H1 (cell line): ENCODE data around the gene CCR1. TPM values are rescaled to one million over a fixed set of nuclear protein-coding genes. Genes with fewer than 3 reads are reported as not detected.

Experiments
- CTCF ChIA-PET: fragments of 300-600 bp; sonication (Branson Sonifier 250); formaldehyde crosslinking; loops from one replicate; lab custom pipeline; 2021; ENCODE audit not compliant: partially characterized antibody; lab: Charles Lee
- POLR2A ChIA-PET: fragments of 300-600 bp; sonication (Branson Sonifier 250); formaldehyde crosslinking; loops from one replicate; lab custom pipeline; 2021; ENCODE audit warnings: inconsistent platforms; ENCODE audit not compliant: partially characterized antibody; lab: Charles Lee
- DNase-seq, 2 experiments: peaks; one replicate each; pipeline versions ENCODE4 v3.0.0 to v3.0.0-alpha.2; 2010 to 2022; ENCODE audit warnings: low spot score in 2 of 2, low read depth in 1 of 2, mixed read lengths in 1 of 2
- FAIRE-seq: peaks from 2 replicates; lab custom pipeline; 2011; peaks lifted over from hg19 to GRCh38; lab: Jason Lieb, UNC
- H2AFZ ChIP-seq: 2 replicates; pipeline ENCODE4 v1.8.1; 2012; ENCODE audit warnings: low read length, inconsistent platforms
- H2AK5ac ChIP-seq: 2 replicates; pipeline ENCODE4 v1.6.1; 2013; ENCODE audit warnings: low read depth, low read length
- H2BK120ac ChIP-seq: replicated peaks from 2 replicates; pipeline ENCODE3; 2013; ENCODE audit warnings: low read depth, low read length, inconsistent platforms
- H2BK12ac ChIP-seq: 2 replicates; pipeline ENCODE4 v1.6.1; 2013; ENCODE audit warnings: low read depth, low read length
- H2BK15ac ChIP-seq: 2 replicates; pipeline ENCODE4 v1.6.1; 2013; ENCODE audit warnings: low read length
- H2BK20ac ChIP-seq: 2 replicates; pipeline ENCODE4 v1.6.1; 2013; ENCODE audit warnings: low read length
- H2BK5ac ChIP-seq: 2 replicates; pipeline ENCODE4 v1.6.1; 2013; ENCODE audit warnings: low read depth, low read length
- H3K14ac ChIP-seq: 2 replicates; pipeline ENCODE4 v1.6.1; 2013; ENCODE audit warnings: inconsistent platforms; ENCODE audit not compliant: insufficient read length
- H3K18ac ChIP-seq: 2 replicates; pipeline ENCODE4 v1.6.1; 2013; ENCODE audit warnings: low read length; ENCODE audit errors: extremely low read depth
- H3K23ac ChIP-seq: 2 replicates; pipeline ENCODE4 v1.6.1; 2013; ENCODE audit warnings: inconsistent platforms; ENCODE audit not compliant: insufficient read length
- H3K23me2 ChIP-seq: 2 replicates; pipeline ENCODE4 v1.6.1; 2013; ENCODE audit warnings: low read depth, low read length
- H3K27ac ChIP-seq: 2 replicates; pipeline ENCODE4 v1.6.1; 2011; ENCODE audit warnings: low read depth, low read length, inconsistent platforms
- H3K27me3 ChIP-seq, 4 experiments: replicated peaks in 1 of 4; 1 replicate in 1 of 4; 2 replicates in 3 of 4; pipeline versions ENCODE4 v1.6.1 to v1.8.1; 2011 to 2013; ENCODE audit warnings: low read length in 3 of 4, mild to moderate bottlenecking in 3 of 4, inconsistent platforms in 2 of 4, mixed read lengths in 2 of 4, moderate library complexity in 1 of 4; ENCODE audit not compliant: control insufficient read depth in 3 of 4, insufficient read depth in 3 of 4; ENCODE audit errors: extremely low read depth in 1 of 4
- H3K36me3 ChIP-seq, 4 experiments: 2 replicates each; pipeline versions ENCODE4 v1.6.1 to v1.8.1; 2011 to 2013; ENCODE audit warnings: mild to moderate bottlenecking in 4 of 4, low read length in 3 of 4, moderate library complexity in 2 of 4, control low read depth in 1 of 4, inconsistent platforms in 1 of 4; ENCODE audit not compliant: insufficient read depth in 4 of 4, control insufficient read depth in 2 of 4
- H3K4ac ChIP-seq: replicated peaks from 2 replicates; pipeline ENCODE3; 2013; ENCODE audit warnings: low read length, low read depth, mixed read lengths, inconsistent platforms; ENCODE audit not compliant: insufficient read length
- H3K4me1 ChIP-seq, 4 experiments: replicated peaks in 1 of 4; 1 replicate in 1 of 4; 2 replicates in 3 of 4; pipeline versions ENCODE4 v1.6.1 to v1.8.1; 2011 to 2013; ENCODE audit warnings: low read length in 3 of 4, inconsistent platforms in 2 of 4, mixed read lengths in 1 of 4; ENCODE audit not compliant: insufficient read depth in 4 of 4, control insufficient read depth in 3 of 4
- H3K4me2 ChIP-seq, 2 experiments: 2 replicates each; pipeline versions ENCODE4 v1.6.1 to v1.8.1; 2011 to 2013; ENCODE audit warnings: low read depth in 2 of 2, low read length in 2 of 2, control low read depth in 1 of 2, inconsistent platforms in 1 of 2, mild to moderate bottlenecking in 1 of 2; ENCODE audit not compliant: insufficient read depth in 1 of 2
- H3K4me3 ChIP-seq, 4 experiments: fragments of 200-600, 300-600 bp in 1 of 4; sonication (generic), shearing (Covaris generic), sonication (Bioruptor Twin) in 1 of 4; 2 replicates each; pipeline versions ENCODE4 v1.5.1 to v1.8.1; 2011 to 2016; ENCODE audit warnings: low read length in 4 of 4, low read depth in 3 of 4, control low read depth in 2 of 4, inconsistent platforms in 2 of 4, mild to moderate bottlenecking in 2 of 4, mixed read lengths in 1 of 4, moderate library complexity in 1 of 4; ENCODE audit not compliant: insufficient read depth in 2 of 4; ENCODE audit errors: extremely low read depth in 1 of 4
- H3K56ac ChIP-seq: replicated peaks from 2 replicates; pipeline ENCODE3; 2013; ENCODE audit warnings: low read depth, mild to moderate bottlenecking, mixed read lengths, low read length, inconsistent platforms; ENCODE audit not compliant: insufficient read length
- H3K79me1 ChIP-seq: 2 replicates; pipeline ENCODE4 v1.6.1; 2013; ENCODE audit warnings: low read depth, low read length, control low read depth
- H3K79me2 ChIP-seq, 2 experiments: 2 replicates each; pipeline versions ENCODE4 v1.6.1 to v1.8.1; 2012 to 2013; ENCODE audit warnings: low read length in 2 of 2, mild to moderate bottlenecking in 2 of 2, inconsistent platforms in 1 of 2; ENCODE audit not compliant: insufficient read depth in 2 of 2, control insufficient read depth in 1 of 2
- H3K9ac ChIP-seq, 4 experiments: replicated peaks in 1 of 4; 1 replicate in 1 of 4; 2 replicates in 3 of 4; pipeline versions ENCODE4 v1.6.1 to v1.8.1; 2011 to 2013; ENCODE audit warnings: low read depth in 3 of 4, low read length in 3 of 4, control low read depth in 2 of 4, mild to moderate bottlenecking in 2 of 4, moderate library complexity in 2 of 4, inconsistent platforms in 1 of 4; ENCODE audit errors: extremely low read depth in 1 of 4
- H3K9me3 ChIP-seq, 2 experiments: 2 replicates each; pipeline versions ENCODE4 v1.6.1 to v1.8.1; 2012 to 2013; ENCODE audit warnings: mild to moderate bottlenecking in 2 of 2, moderate library complexity in 2 of 2, control low read depth in 1 of 2, inconsistent platforms in 1 of 2, low read depth in 1 of 2, low read length in 1 of 2, mixed read lengths in 1 of 2; ENCODE audit not compliant: insufficient read depth in 2 of 2
- H4K20me1 ChIP-seq, 2 experiments: replicated peaks in 1 of 2; 2 replicates each; pipeline versions ENCODE3 to v1.8.1; 2011 to 2013; ENCODE audit warnings: inconsistent platforms in 2 of 2, low read length in 2 of 2, mild to moderate bottlenecking in 1 of 2; ENCODE audit not compliant: insufficient read depth in 2 of 2, control insufficient read depth in 1 of 2
- H4K5ac ChIP-seq: 2 replicates; pipeline ENCODE4 v1.6.1; 2013; ENCODE audit warnings: low read length, low read depth, mixed read lengths, inconsistent platforms; ENCODE audit not compliant: insufficient read length
- H4K8ac ChIP-seq: 2 replicates; pipeline ENCODE4 v1.8.0; 2013; ENCODE audit warnings: mild to moderate bottlenecking, moderate library complexity, low read length, inconsistent platforms; ENCODE audit not compliant: insufficient read depth; ENCODE audit errors: extremely low read depth
- H4K91ac ChIP-seq: replicated peaks from 2 replicates; pipeline ENCODE3; 2013; ENCODE audit warnings: low read length, mixed read lengths, inconsistent platforms; ENCODE audit not compliant: insufficient read length
- ATF2 ChIP-seq: IDR thresholded peaks from 2 replicates; pipeline ENCODE4 v1.6.1; 2012; ENCODE audit warnings: low read length, inconsistent platforms
- CHD1 ChIP-seq: IDR thresholded peaks from 2 replicates; pipeline ENCODE4 v1.6.1; 2012; ENCODE audit warnings: low read depth, low read length, improper control_type of control experiment
- FOSL1 ChIP-seq: IDR thresholded peaks from 2 replicates; pipeline ENCODE4 v1.6.1; 2011; ENCODE audit warnings: mild to moderate bottlenecking, low read depth, low read length, moderate library complexity; ENCODE audit not compliant: insufficient read depth
- KDM4A ChIP-seq: IDR thresholded peaks from one replicate; pipeline ENCODE4 v1.7.1; 2012; ENCODE audit warnings: low read depth, mild to moderate bottlenecking, moderate library complexity, low read length, inconsistent platforms; ENCODE audit not compliant: severe bottlenecking
- RAD21 ChIP-seq, 2 experiments: IDR thresholded peaks in 1 of 2; conservative IDR thresholded peaks in 1 of 2; 2 replicates each; pipeline ENCODE4 v1.6.1; 2011; ENCODE audit warnings: low read depth in 2 of 2, low read length in 2 of 2, improper control_type of control experiment in 1 of 2, inconsistent platforms in 1 of 2, mild to moderate bottlenecking in 1 of 2, moderate library complexity in 1 of 2
- SIRT6 ChIP-seq: IDR thresholded peaks from one replicate; pipeline ENCODE4 v1.7.1; 2012; ENCODE audit warnings: low read length, inconsistent platforms
- TBP ChIP-seq: IDR thresholded peaks from 2 replicates; pipeline ENCODE4 v1.6.1; 2011; ENCODE audit warnings: low read depth, low read length, improper control_type of control experiment
- ZNF274 ChIP-seq: IDR thresholded peaks from 2 replicates; pipeline ENCODE4 v1.7.0; 2012; ENCODE audit warnings: low read length, borderline replicate concordance; ENCODE audit errors: extremely low read depth
- WGBS, 2 experiments: shearing (Covaris generic) in 1 of 2; methylation state at CpG; one replicate each; pipeline versions ENCODE4 v1.1.6 to v1.1.7; 2013 to 2015; ENCODE audit warnings: low lambda C conversion rate in 2 of 2, mixed read lengths in 2 of 2, inconsistent platforms in 1 of 2, low coverage in 1 of 2, missing lambda C conversion rate in 1 of 2; ENCODE audit not compliant: insufficient replicate concordance in 2 of 2, insufficient coverage in 1 of 2, insufficient read length in 1 of 2; ENCODE audit errors: extremely low coverage in 1 of 2, missing lambda C conversion rate in 1 of 2; 5-methylcytosine and 5-hydroxymethylcytosine counted together
- polyA plus RNA-seq, 7 experiments: library from polyadenylated mRNA; depleted of rRNA in 3 of 7; stranded (reverse) in 5 of 7; unstranded in 2 of 7; fragments of >200 nt in 5 of 7; fragments of 200-250 nt in 2 of 7; gene quantifications; 1 replicate in 5 of 7; 2 replicates in 1 of 7; 4 replicates in 1 of 7; pipeline versions ENCODE4 v1.2.1 to v1.2.3, GENCODE V29; 2011 to 2013; ENCODE audit warnings: missing spikeins in 2 of 7, mixed read lengths in 2 of 7
- total RNA-seq: library from RNA; stranded (reverse); fragmentation: NEBNext Ultra II Directional; extraction: Animal tissue kit (Norgen Biotek cat#: 25700); gene quantifications from 2 replicates; pipeline ENCODE4 v1.2.1, GENCODE V29; 2021

Gene CCR1
- total and polyA plus RNA-seq, 2 of the 8 experiments (the other 6 are each of a cell fraction or from before 2014, with no cell fraction given) = not detected

- H3K9ac ChIP-seq = no peak overlapping the region
- H3K23ac ChIP-seq = no peak overlapping the region
- no peaks in the 10 kb centered on the region for H3K9me3 ChIP-seq
- no peak for DNase-seq
- ChIA-PET POLR2A (no interaction called here), CTCF (interaction anchor here (0.6 to 6.6 kb wide), 8 partner anchors 9 to 306 kb away, joined by 3 to 34 read pairs (median 4); no protein-coding TSS in a partner anchor)
- TF ChIP-seq SIRT6 (no peak), KDM4A (no peak), ATF2 (no peak), FOSL1 (no peak), ZNF274 (no peak), TBP (no peak), RAD21 (IDR thresholded peaks at IDR 0.05 in 1 of 2, conservative IDR thresholded peaks at IDR 0.05 in 1 of 2; ENCODE audit: low read depth in 2 of 2, low read length in 2 of 2) (no peak), CHD1 (no peak)
- no peaks in the 10 kb centered on the region for H3K79me2 ChIP-seq
- H4K8ac ChIP-seq = no peak overlapping the region
- no peak overlapping the region for H2BK12ac ChIP-seq
- H2BK5ac ChIP-seq = no peak overlapping the region
- H3K27me3 ChIP-seq = no peaks in the 10 kb centered on the region
- H4K20me1 ChIP-seq = no peaks in the 10 kb centered on the region
- H3K4me2 ChIP-seq = no peak overlapping the region
- H3K4me1 ChIP-seq = peaks cover 0 to 4% (median 0%) of the 10 kb centered on the region in 4 experiments; a peak in 2 of 7 replicates
- H2AK5ac ChIP-seq = no peak overlapping the region
- no peak overlapping the region for H3K56ac ChIP-seq
- H3K27ac ChIP-seq = no peak overlapping the region
- FAIRE-seq = no peak
- H2BK20ac ChIP-seq = no peak overlapping the region
- H2BK120ac ChIP-seq = no peak overlapping the region
- no peak overlapping the region for H3K18ac ChIP-seq
- no peak overlapping the region for H4K91ac ChIP-seq
- H3K23me2 ChIP-seq = no peaks in the 10 kb centered on the region
- no peak overlapping the region for H2BK15ac ChIP-seq
- H4K5ac ChIP-seq = no peak overlapping the region
- H3K4ac ChIP-seq = no peak overlapping the region
- H3K79me1 ChIP-seq = no peaks in the 10 kb centered on the region
- no peaks in the 10 kb centered on the region for H3K36me3 ChIP-seq
- H3K4me3 ChIP-seq = no peak overlapping the region
- WGBS, 2 experiments = 82% methylated on average over 3 of the region's 3 CpGs; no CpG with 5 or more reads in 1 of the 2 experiments
- no peak overlapping the region for H2AFZ ChIP-seq
- H3K14ac ChIP-seq = no peak overlapping the region
These were observed 1.8 kb upstream of the CCR1 start for GRCh38 chr3:46209746-46210470.
